Heart left ventricle (tissue), 16 donors: ENCODE results near the gene PUS1. TPM values are rescaled to one million over a fixed set of nuclear protein-coding genes. Genes with fewer than 3 reads are reported as not detected.

Experiments
- ATAC-seq, 4 donors: fragments of 200-7000 bp; cut with Tn5 transposase; one replicate each; pipeline ENCODE4 v1.9.1; 2020 to 2022; ENCODE audit warnings: moderate library complexity in 4 of 4, mild to moderate bottlenecking in 3 of 4, moderate number of reproducible peaks in 1 of 4
- DNase-seq, 5 donors: peaks; one replicate each; pipeline ENCODE4 v3.0.0-alpha.2; 2020
- H3K27ac ChIP-seq, 12 donors: fragments of 200-600 bp; sonication (generic) in 4 of 12; one replicate each; pipeline versions ENCODE4 v1.5.0 to v1.8.0; 2016 to 2022; ENCODE audit warnings: mild to moderate bottlenecking in 2 of 12
- H3K27me3 ChIP-seq, 9 donors: fragments of 200-600 bp; sonication (generic) in 2 of 9; one replicate each; pipeline versions ENCODE4 v1.5.1 to v1.8.0; 2016 to 2022; ENCODE audit warnings: mild to moderate bottlenecking in 3 of 9
- H3K36me3 ChIP-seq, 9 donors: fragments of 200-600 bp; sonication (generic) in 2 of 9; one replicate each; pipeline versions ENCODE4 v1.5.0 to v1.8.0; 2018 to 2022; ENCODE audit warnings: mild to moderate bottlenecking in 2 of 9
- H3K4me1 ChIP-seq, 12 donors: fragments of 200-600 bp; sonication (generic) in 4 of 12; one replicate each; pipeline versions ENCODE4 v1.5.0 to v1.8.0; 2016 to 2022; ENCODE audit warnings: mild to moderate bottlenecking in 3 of 12
- H3K4me3 ChIP-seq, 12 donors: fragments of 200-600 bp; sonication (generic) in 4 of 12; one replicate each; pipeline versions ENCODE4 v1.5.0 to v1.8.0; 2017 to 2022; ENCODE audit warnings: mild to moderate bottlenecking in 9 of 12, moderate library complexity in 4 of 12
- H3K9me3 ChIP-seq, 12 donors: fragments of 200-600 bp; sonication (generic) in 4 of 12; one replicate each; pipeline versions ENCODE4 v1.5.0 to v1.8.0; 2016 to 2022; ENCODE audit warnings: mild to moderate bottlenecking in 1 of 12
- CTCF ChIP-seq, 12 donors: fragments of 200-600 bp; sonication (generic) in 4 of 12; IDR thresholded peaks; one replicate each; pipeline versions ENCODE4 v1.5.0 to v1.8.0; 2018 to 2022; ENCODE audit warnings: antibody characterized with exemption in 12 of 12, mild to moderate bottlenecking in 5 of 12
- POLR2A ChIP-seq, 2 donors: fragments of 450-650 bp; IDR thresholded peaks; one replicate each; pipeline ENCODE4 v1.6.1; 2017; ENCODE audit warnings: antibody characterized with exemption in 2 of 2, mild to moderate bottlenecking in 2 of 2, moderate library complexity in 2 of 2
- WGBS, 4 donors: extraction: QIAGEN DNeasy Blood & Tissue Kit in 2 of 4; methylation state at CpG; one replicate each; pipeline versions ENCODE4 v1.1.5 to v1.1.7; 2013 to 2018; 5-methylcytosine and 5-hydroxymethylcytosine counted together
- intact Hi-C, 10 donors: fragments of 100-400 bp; cut with DNase I; formaldehyde crosslinking; loops; one replicate each; pipeline versions ENCODE4 v1.11.1 to v1.14.2; 2022
- polyA plus RNA-seq, 2 donors: library from polyadenylated mRNA; stranded (reverse); fragments of 200-250 nt; gene quantifications; one replicate each; pipeline ENCODE4 v1.2.3, GENCODE V29; 2013
- total RNA-seq, 9 donors: library from RNA; depleted of rRNA in 2 of 9; stranded (reverse); fragments of >200 nt in 2 of 9; fragmentation: NEBNext Ultra II Directional in 3 of 9; extraction: Animal tissue kit (Norgen Biotek cat#: 25700) in 3 of 9; gene quantifications; one replicate each; pipeline versions ENCODE4 v1.1.0 to v1.2.4, GENCODE V29; 2016 to 2023
- donor health status: ischemic (EF 13 %, LVEDD 7.1; RV severe dilation, severe dysfunction).
- donor health status: healthy with polysubstance abuse.
- donor health status: DM: no; HTN: yes; CAD: no.
- donor health status: DM: no; HTN: no; CAD: no.
- donor health status: ischemic (EF 25% LVEDD 6.9; RV normal size, moderate dysfunction).
- donor health status: ischemic (EF 25% LVEDD 5.7; RV mildly dilated, moderate dysfunction).
- donor health status: healthy.
- donor health status: DM: yes; HTN: yes; CAD: no.
- donor health status: ischemic (EF 35%, LVEDD 5.7; RV mildly dilated, moderate dysfunction).
- donor health status: nonischemic (EF 11% LVEDD 7.7; RV severe dilation, severe dysfunction).
- donor health status: DM: yes; HTN: yes; CAD: no.
- donor health status: PGD.
- donor health status: ischemic (EF 29% LVEDD 5.4; RV normal size, mild dysfunction).
- donor health status: nonischemic (EF 23%, LVEDD 6.1; RV moderate dilation, normal function).

PUS1 gene
- total and polyA plus RNA-seq, 11 donors: 6.1 to 13.5 (median 8.8) TPM

- no peak overlapping the region for H3K4me3 ChIP-seq
- peaks cover 0 to 41% (median 33%) of the 10 kb centered on the region in 9 donors for H3K36me3 ChIP-seq
- intact Hi-C loops: loop anchor here in 1 of 10 donors (2.0 kb wide), 1 partner anchor 17 kb away; no protein-coding TSS in a partner anchor
- TF ChIP-seq POLR2A (IDR thresholded peaks at IDR 0.05) (no peak), CTCF (IDR thresholded peaks at IDR 0.05) (no peak)
- no peak overlapping the region for H3K27ac ChIP-seq
- ATAC-seq (no peak), DNase-seq (no peak)
- peaks cover 23 to 60% (median 40%) of the 10 kb centered on the region in 12 donors for H3K4me1 ChIP-seq
- no peaks in the 10 kb centered on the region for H3K9me3 ChIP-seq
- WGBS, 4 donors: 87 to 90% (median 89%) methylated on average over 14 to 15 of the region's 15 CpGs
- H3K27me3 ChIP-seq: no peaks in the 10 kb centered on the region
Measured at GRCh38 chr12:131905630-131906091, 23.4 kb upstream of the PUS1 start.

- H3K27me3 ChIP-seq: no peaks in the 10 kb centered on the region
- DNase-seq: peak in 1 of 5 donors; percentile 22
- no peak for ATAC-seq
- intact Hi-C loops: no loop called here
- no peak overlapping the region for H3K27ac ChIP-seq
- H3K4me3 ChIP-seq: no peak overlapping the region
- peaks cover 13 to 56% (median 31%) of the 10 kb centered on the region in 12 donors for H3K4me1 ChIP-seq
- H3K9me3 ChIP-seq: no peaks in the 10 kb centered on the region
- H3K36me3 ChIP-seq: peaks cover 0 to 60% (median 50%) of the 10 kb centered on the region in 9 donors
- TF ChIP-seq POLR2A (IDR thresholded peaks at IDR 0.05): no peak
- no peak for TF ChIP-seq CTCF (IDR thresholded peaks at IDR 0.05)
- 89 to 96% (median 93%) methylated on average over 19 to 31 of the region's 31 CpGs for WGBS, 4 donors
Measured at GRCh38 chr12:131907379-131908091, 21.5 kb upstream of the PUS1 start.

DNA sequence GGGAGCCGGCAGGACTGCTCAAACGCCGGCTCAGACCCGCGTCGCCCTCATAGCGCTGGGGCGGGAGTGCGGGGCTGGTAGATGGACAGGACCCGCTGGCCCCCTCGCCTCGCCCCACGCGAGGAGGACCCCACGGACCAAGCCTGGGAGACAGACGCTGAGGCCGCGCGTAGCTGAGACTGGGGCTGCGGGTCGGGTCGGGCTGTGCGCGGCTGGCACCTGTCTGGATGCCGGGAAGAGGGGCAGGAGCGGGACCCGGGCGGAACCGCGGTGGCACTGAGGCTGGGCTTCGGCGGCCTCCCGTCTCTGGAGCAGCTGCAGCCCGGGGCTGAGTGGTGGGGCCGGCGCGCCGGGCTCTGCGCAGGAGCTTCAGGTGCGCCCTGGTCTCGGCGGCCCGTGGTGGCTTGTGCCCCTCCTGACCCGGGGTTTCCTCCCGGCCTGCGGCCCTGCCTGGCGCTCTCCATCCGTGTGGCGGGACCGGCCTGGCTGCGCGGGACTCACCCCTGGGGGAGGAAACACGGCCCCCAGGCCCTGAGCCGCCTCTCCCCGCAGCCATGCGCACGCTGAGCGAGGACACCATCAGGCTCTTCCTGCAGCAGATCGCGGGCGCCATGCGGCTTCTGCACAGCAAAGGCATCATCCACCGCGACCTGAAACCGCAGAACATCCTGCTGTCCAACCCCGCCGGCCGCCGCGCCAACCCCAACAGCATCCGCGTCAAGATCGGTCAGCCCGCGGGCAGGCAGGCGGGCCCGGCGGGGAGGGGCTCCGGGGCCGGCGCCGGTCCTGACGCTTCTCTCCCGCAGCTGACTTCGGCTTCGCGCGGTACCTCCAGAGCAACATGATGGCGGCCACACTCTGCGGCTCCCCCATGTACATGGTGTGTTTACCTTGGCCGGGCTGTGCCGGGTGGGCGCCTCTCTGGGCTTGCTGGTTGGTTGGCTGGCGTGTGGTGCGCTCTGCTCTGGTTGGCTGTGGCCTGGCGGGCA, 20.7 kb upstream of the PUS1 start:
- TF ChIP-seq CTCF (IDR thresholded peaks at IDR 0.05): no peak
- TF ChIP-seq POLR2A (IDR thresholded peaks at IDR 0.05): no peak
- no peak overlapping the region for H3K27ac ChIP-seq
- WGBS, 4 donors: 97% methylated on average over 57 to 96 of the region's 96 CpGs
- intact Hi-C loops: no loop called here
- H3K36me3 ChIP-seq: peaks cover 0 to 67% (median 57%) of the 10 kb centered on the region in 9 donors
- H3K27me3 ChIP-seq: no peaks in the 10 kb centered on the region
- DNase-seq: peak in 1 of 5 donors; percentile 35
- ATAC-seq: no peak
- H3K4me3 ChIP-seq: no peak overlapping the region
- H3K4me1 ChIP-seq: peaks cover 4 to 55% (median 28%) of the 10 kb centered on the region in 12 donors
- H3K9me3 ChIP-seq: no peaks in the 10 kb centered on the region
